GM18858 (cell line): ENCODE measurements around the gene ZMYND10.

ENCODE experiments used
- ATAC-seq: cut with Tn5 transposase; IDR thresholded peaks from one replicate; pipeline ENCODE4 v1.9.1; 2021; ENCODE audit not compliant: unreplicated experiment

ZMYND10 gene

GRCh38 chr3:50327129-50327528, 18.4 kb downstream of the ZMYND10 start:
- no peak for ATAC-seq

- no peak for ATAC-seq
These were observed 19.4 kb downstream of the ZMYND10 start for GRCh38 chr3:50326182-50326541.

GRCh38 chr3:50325497-50326181, 19.9 kb downstream of the ZMYND10 start:
- no peak for ATAC-seq

- no peak for ATAC-seq
These were observed 20.4 kb downstream of the ZMYND10 start for GRCh38 chr3:50325113-50325480.

GRCh38 chr3:50324351-50325112, 21.0 kb downstream of the ZMYND10 start:
- no peak for ATAC-seq

GRCh38 chr3:50323614-50324199, 21.8 kb downstream of the ZMYND10 start:
- no peak for ATAC-seq

GRCh38 chr3:50323092-50323600, 22.4 kb downstream of the ZMYND10 start:
- no peak for ATAC-seq

GRCh38 chr3:50322386-50323091, 23.0 kb downstream of the ZMYND10 start, which contains the start of gene HYAL2:
Gene HYAL2, minus strand, starts transcription at chr3:50322745. Its CDS starts 2,256 bp downstream, at chr3:50320489.
- ATAC-seq: no peak

- ATAC-seq: no peak
These were observed 23.5 kb downstream of the ZMYND10 start for GRCh38 chr3:50322115-50322385.

GRCh38 chr3:50321336-50322114, 24.0 kb downstream of the ZMYND10 start:
- ATAC-seq: peak; percentile 43

GRCh38 chr3:50320853-50321335, 24.6 kb downstream of the ZMYND10 start:
- ATAC-seq: peak; percentile 32

GRCh38 chr3:50319894-50320625, 25.5 kb downstream of the ZMYND10 start:
- ATAC-seq: no peak

GRCh38 chr3:50319181-50319893, 26.2 kb downstream of the ZMYND10 start:
- ATAC-seq: no peak

GRCh38 chr3:50318615-50319014, 26.9 kb downstream of the ZMYND10 start:
- ATAC-seq: no peak

- no peak for ATAC-seq
These were observed 27.4 kb downstream of the ZMYND10 start for GRCh38 chr3:50318163-50318562.

GRCh38 chr3:50317300-50317699, 28.2 kb downstream of the ZMYND10 start:
- ATAC-seq: no peak

GRCh38 chr3:50316657-50317242, 28.8 kb downstream of the ZMYND10 start:
- no peak for ATAC-seq

GRCh38 chr3:50314816-50315215, 30.7 kb downstream of the ZMYND10 start:
- no peak for ATAC-seq

- ATAC-seq: no peak
These were observed 31.2 kb downstream of the ZMYND10 start for GRCh38 chr3:50314342-50314741.
